Measurements from ENCODE around the gene CCDC116.

DNA sequence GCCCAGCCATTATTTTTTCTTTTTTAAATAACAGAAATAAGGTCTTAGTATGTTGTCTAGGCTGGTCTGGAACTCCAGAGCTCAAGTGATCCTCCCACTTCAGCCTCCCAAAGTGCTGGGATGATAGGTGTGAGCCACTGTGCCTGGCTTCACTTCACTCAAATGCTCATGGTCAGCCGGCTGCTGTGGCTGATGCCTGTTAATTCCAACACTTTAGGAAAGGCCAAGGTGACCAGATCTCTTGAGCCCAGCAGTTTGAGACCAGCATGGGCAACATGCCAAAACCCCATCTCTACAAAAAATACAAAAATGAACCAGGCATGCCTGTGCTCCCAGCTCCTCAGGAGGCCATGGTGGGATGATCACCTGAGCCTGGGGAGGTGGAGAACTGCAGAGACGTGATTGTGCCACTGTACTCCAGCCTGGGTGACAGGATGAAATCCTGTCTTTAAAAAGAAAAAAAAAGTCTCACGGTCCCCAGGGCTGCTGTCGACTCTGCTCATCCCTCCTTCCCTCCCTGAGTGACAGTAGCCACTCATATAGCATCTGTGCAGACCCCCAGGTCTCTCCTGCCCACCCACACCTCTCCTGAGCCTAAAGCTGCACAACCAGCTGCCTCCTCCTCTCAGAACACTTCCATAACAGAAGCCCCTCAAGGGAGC is 6.4 kb upstream of the CCDC116 start:
- TF ChIP-seq, protein P1, sequence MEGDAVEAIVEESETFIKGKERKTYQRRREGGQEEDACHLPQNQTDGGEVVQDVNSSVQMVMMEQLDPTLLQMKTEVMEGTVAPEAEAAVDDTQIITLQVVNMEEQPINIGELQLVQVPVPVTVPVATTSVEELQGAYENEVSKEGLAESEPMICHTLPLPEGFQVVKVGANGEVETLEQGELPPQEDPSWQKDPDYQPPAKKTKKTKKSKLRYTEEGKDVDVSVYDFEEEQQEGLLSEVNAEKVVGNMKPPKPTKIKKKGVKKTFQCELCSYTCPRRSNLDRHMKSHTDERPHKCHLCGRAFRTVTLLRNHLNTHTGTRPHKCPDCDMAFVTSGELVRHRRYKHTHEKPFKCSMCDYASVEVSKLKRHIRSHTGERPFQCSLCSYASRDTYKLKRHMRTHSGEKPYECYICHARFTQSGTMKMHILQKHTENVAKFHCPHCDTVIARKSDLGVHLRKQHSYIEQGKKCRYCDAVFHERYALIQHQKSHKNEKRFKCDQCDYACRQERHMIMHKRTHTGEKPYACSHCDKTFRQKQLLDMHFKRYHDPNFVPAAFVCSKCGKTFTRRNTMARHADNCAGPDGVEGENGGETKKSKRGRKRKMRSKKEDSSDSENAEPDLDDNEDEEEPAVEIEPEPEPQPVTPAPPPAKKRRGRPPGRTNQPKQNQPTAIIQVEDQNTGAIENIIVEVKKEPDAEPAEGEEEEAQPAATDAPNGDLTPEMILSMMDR (IDR thresholded peaks at IDR 0.05 in 2 of 3, conservative IDR thresholded peaks at IDR 0.05 in 1 of 3; ENCODE audit: control insufficient read depth in 2 of 3, extremely low read depth in 1 of 3, insufficient read depth in 1 of 3, low read depth in 3 of 3, low read length in 3 of 3), result no peak
- TF ChIP-seq NFYB (IDR thresholded peaks at IDR 0.05; ENCODE audit: insufficient read depth, low read depth, low read length) (no peak), RFX5 (IDR thresholded peaks at IDR 0.05; ENCODE audit: low read depth, low read length) (no peak), JUND (IDR thresholded peaks at IDR 0.05; ENCODE audit: low read depth, low read length) (no peak), ZBTB11 (CRISPR knock-in tag; IDR thresholded peaks at IDR 0.05) (no peak), ZNF384 (IDR thresholded peaks at IDR 0.05; ENCODE audit: borderline replicate concordance, low read depth, low read length) (no peak), CREB1 (IDR thresholded peaks at IDR 0.05; ENCODE audit: low read depth) (no peak), ATF3 (IDR thresholded peaks at IDR 0.05; ENCODE audit: borderline replicate concordance, extremely low read depth, low read depth, low read length) (no peak), POLR2A (IDR thresholded peaks at IDR 0.05; ENCODE audit: low read depth, low read length) (no peak), ZNF592 (IDR thresholded peaks at IDR 0.05) (no peak)
- TF ChIP-seq, protein P2, sequence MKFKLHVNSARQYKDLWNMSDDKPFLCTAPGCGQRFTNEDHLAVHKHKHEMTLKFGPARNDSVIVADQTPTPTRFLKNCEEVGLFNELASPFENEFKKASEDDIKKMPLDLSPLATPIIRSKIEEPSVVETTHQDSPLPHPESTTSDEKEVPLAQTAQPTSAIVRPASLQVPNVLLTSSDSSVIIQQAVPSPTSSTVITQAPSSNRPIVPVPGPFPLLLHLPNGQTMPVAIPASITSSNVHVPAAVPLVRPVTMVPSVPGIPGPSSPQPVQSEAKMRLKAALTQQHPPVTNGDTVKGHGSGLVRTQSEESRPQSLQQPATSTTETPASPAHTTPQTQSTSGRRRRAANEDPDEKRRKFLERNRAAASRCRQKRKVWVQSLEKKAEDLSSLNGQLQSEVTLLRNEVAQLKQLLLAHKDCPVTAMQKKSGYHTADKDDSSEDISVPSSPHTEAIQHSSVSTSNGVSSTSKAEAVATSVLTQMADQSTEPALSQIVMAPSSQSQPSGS (IDR thresholded peaks at IDR 0.05; ENCODE audit: low read length), result no peak
